Astrocyte of the cerebellum (primary cell): ENCODE measurements around the gene SH2D4B.

ENCODE experiments used
- DNase-seq: peaks from one replicate; pipeline ENCODE4 v3.0.0-alpha.2; 2011; ENCODE audit warnings: low read depth
- H3K4me3 ChIP-seq: 2 replicates; pipeline ENCODE4 v1.5.1; 2011; ENCODE audit warnings: mild to moderate bottlenecking, low read depth, low read length, moderate library complexity
- in situ Hi-C: cut with HindIII; loops from 2 replicates; pipeline ENCODE4 v1.10.0; 2017; ENCODE audit warnings: low sequenced_read_pairs
- TF ChIP-seq, protein P1 (sequence below): IDR thresholded peaks from 2 replicates; pipeline ENCODE4 v1.5.1; 2012; ENCODE audit warnings: low read length, low read depth, moderate library complexity, mild to moderate bottlenecking; ENCODE audit errors: missing control alignments

Gene SH2D4B

GRCh38 chr10:80496555-80497172, 41.0 kb upstream of the SH2D4B start:
- TF ChIP-seq, protein P1, sequence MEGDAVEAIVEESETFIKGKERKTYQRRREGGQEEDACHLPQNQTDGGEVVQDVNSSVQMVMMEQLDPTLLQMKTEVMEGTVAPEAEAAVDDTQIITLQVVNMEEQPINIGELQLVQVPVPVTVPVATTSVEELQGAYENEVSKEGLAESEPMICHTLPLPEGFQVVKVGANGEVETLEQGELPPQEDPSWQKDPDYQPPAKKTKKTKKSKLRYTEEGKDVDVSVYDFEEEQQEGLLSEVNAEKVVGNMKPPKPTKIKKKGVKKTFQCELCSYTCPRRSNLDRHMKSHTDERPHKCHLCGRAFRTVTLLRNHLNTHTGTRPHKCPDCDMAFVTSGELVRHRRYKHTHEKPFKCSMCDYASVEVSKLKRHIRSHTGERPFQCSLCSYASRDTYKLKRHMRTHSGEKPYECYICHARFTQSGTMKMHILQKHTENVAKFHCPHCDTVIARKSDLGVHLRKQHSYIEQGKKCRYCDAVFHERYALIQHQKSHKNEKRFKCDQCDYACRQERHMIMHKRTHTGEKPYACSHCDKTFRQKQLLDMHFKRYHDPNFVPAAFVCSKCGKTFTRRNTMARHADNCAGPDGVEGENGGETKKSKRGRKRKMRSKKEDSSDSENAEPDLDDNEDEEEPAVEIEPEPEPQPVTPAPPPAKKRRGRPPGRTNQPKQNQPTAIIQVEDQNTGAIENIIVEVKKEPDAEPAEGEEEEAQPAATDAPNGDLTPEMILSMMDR, result no peak
- no peak for DNase-seq
- in situ Hi-C loops, result no loop called here
- H3K4me3 ChIP-seq, result no peak overlapping the region

DNA sequence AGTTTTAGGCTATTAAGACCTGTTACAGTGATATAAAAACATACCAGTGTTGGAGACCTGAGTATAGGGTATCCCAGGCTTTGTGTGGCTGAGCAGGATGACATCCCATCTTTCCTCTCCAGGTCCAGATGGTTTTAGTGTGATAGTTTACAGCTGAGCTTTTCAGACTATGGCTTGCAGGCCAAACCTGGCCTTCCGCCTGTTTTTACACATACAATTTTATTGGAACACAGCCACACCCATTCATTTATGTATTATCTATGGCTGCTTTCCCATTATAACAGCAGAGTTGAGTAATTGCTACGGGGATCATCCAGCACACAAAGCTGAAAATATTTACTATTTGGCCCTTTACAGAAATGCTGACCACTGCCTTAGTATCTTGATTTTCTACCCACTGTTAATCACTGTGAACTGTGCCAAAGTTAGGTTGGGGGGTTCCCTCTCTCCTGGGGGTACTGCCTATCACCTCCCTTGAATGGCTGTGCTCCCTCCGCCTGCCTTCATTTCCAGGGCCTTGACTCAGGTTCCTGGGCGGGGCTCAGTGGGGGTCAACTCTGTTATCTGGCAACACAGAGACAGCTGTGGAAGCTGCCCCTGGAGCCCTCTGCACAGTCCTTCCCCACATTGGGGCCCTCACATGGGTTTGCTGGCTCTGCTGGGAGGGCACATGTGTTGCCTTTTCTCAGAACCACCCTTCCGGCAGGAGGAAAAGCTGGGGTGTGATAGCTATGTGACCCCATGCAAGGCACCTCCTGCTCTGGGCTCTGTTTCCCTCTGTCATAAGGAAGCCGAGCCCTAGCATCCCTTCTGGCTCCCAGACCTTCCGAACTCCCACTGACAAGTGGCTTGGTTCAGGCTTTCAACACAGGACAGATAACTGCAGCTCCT, 40.3 kb upstream of the SH2D4B start:
- TF ChIP-seq, protein P1, result no peak
- peak; percentile 88 for DNase-seq
- in situ Hi-C loops, result no loop called here
- H3K4me3 ChIP-seq, result no peak overlapping the region

- no peak for DNase-seq
- H3K4me3 ChIP-seq, result no peak overlapping the region
- TF ChIP-seq, protein P1, result no peak
- in situ Hi-C loops, result no loop called here
Measured at GRCh38 chr10:80498078-80498832, 39.4 kb upstream of the SH2D4B start.

- in situ Hi-C loops, result no loop called here
- TF ChIP-seq, protein P1, result no peak
- no peak overlapping the region for H3K4me3 ChIP-seq
- peak; percentile 93 for DNase-seq
Measured at GRCh38 chr10:80498833-80499741, 38.6 kb upstream of the SH2D4B start.

GRCh38 chr10:80500572-80501380, 36.9 kb upstream of the SH2D4B start:
- no peak for DNase-seq
- in situ Hi-C loops, result no loop called here

More at GRCh38 chr10:80500572-80501380, 36.9 kb upstream of the SH2D4B start:
- H3K4me3 ChIP-seq, result no peak overlapping the region
- TF ChIP-seq, protein P1, result no peak
